Prostate gland (tissue), 2 donors: ENCODE results near the gene LRRC4C. TPM values are rescaled to one million over a fixed set of nuclear protein-coding genes. Genes with fewer than 3 reads are reported as not detected.

Experiments
- DNase-seq: peaks from one replicate; pipeline ENCODE4 v3.0.0-alpha.2; 2019; ENCODE audit warnings: low spot score
- H3K27ac ChIP-seq, 2 donors: fragments of 200-600 bp; sonication (generic); 2 replicates each; pipeline ENCODE4 v1.5.1; 2017 to 2019
- H3K27me3 ChIP-seq: fragments of 200-600 bp; sonication (generic); replicated peaks from 2 replicates; pipeline ENCODE4 v1.5.1; 2019; ENCODE audit not compliant: insufficient read depth
- H3K36me3 ChIP-seq, 2 donors: fragments of 200-600 bp; sonication (generic); 1 replicate in 1 of 2; 2 replicates in 1 of 2; pipeline versions ENCODE4 v1.5.1 to v1.8.1; 2017 to 2019
- H3K4me1 ChIP-seq: fragments of 200-600 bp; sonication (generic); replicated peaks from 2 replicates; pipeline ENCODE4 v1.5.1; 2019
- H3K4me3 ChIP-seq, 2 donors: fragments of 200-600 bp; sonication (generic); 2 replicates each; pipeline ENCODE4 v1.5.1; 2017 to 2019
- H3K9me3 ChIP-seq: fragments of 200-600 bp; sonication (generic); 2 replicates; pipeline ENCODE4 v1.5.1; 2017
- CTCF ChIP-seq, 4 experiments: fragments of 200-600 bp in 2 of 4; fragments of 450-650 bp in 2 of 4; sonication (generic) in 2 of 4; IDR thresholded peaks; 1 replicate in 3 of 4; 2 replicates in 1 of 4; pipeline ENCODE4 v1.5.1; 2016 to 2019; ENCODE audit warnings: antibody characterized with exemption in 4 of 4, mild to moderate bottlenecking in 2 of 4, moderate library complexity in 2 of 4
- POLR2A ChIP-seq: fragments of 450-650 bp; IDR thresholded peaks from one replicate; pipeline ENCODE4 v1.6.1; 2016; ENCODE audit warnings: antibody characterized with exemption, mild to moderate bottlenecking
- POLR2AphosphoS5 ChIP-seq: sonication (generic); formaldehyde crosslinking; IDR thresholded peaks from one replicate; pipeline ENCODE4 v1.6.1; 2017; ENCODE audit warnings: antibody characterized with exemption
- WGBS: methylation state at CpG from one replicate; pipeline ENCODE4 v1.1.5; 2018; 5-methylcytosine and 5-hydroxymethylcytosine counted together
- intact Hi-C: fragments of 100-400 bp; cut with DNase I; formaldehyde crosslinking; loops from one replicate; pipeline ENCODE4 v1.14.2; 2022
- total RNA-seq, 2 donors: library from RNA; depleted of rRNA; stranded (reverse); fragments of >200 nt; gene quantifications; one replicate each; pipeline ENCODE4 v1.1.0, GENCODE V29; 2016

Gene LRRC4C
- total RNA-seq, 2 donors from 2014 or later: 0.28 TPM; not detected in 1

- 51% methylated on average over 2 of the region's 2 CpGs for WGBS
- no peaks in the 10 kb centered on the region for H3K9me3 ChIP-seq
- intact Hi-C loops: no loop called here
- no peaks in the 10 kb centered on the region for H3K27me3 ChIP-seq
- H3K4me3 ChIP-seq: no peak overlapping the region
- no peak overlapping the region for H3K27ac ChIP-seq
- no peaks in the 10 kb centered on the region for H3K4me1 ChIP-seq
- TF ChIP-seq POLR2AphosphoS5 (no peak), POLR2A (no peak), CTCF (IDR thresholded peaks at IDR 0.05) (no peak)
- H3K36me3 ChIP-seq: no peaks in the 10 kb centered on the region
- DNase-seq: no peak
Measured at GRCh38 chr11:41404109-41404508, 55.3 kb downstream of the LRRC4C start.

GRCh38 chr11:41403458-41403857 lies 56.0 kb downstream of the LRRC4C start:
- intact Hi-C loops: no loop called here
- no peaks in the 10 kb centered on the region for H3K36me3 ChIP-seq
- H3K9me3 ChIP-seq: no peaks in the 10 kb centered on the region
- no peak overlapping the region for H3K4me3 ChIP-seq
- H3K27me3 ChIP-seq: no peaks in the 10 kb centered on the region
- TF ChIP-seq POLR2AphosphoS5 (no peak), POLR2A (no peak), CTCF (IDR thresholded peaks at IDR 0.05) (no peak)
- WGBS: 27% methylated on average over 2 of the region's 2 CpGs
- no peak overlapping the region for H3K27ac ChIP-seq
- DNase-seq: no peak
- H3K4me1 ChIP-seq: no peaks in the 10 kb centered on the region

GRCh38 chr11:41400819-41401382 lies 58.6 kb downstream of the LRRC4C start:
- no peak for TF ChIP-seq POLR2A
- no peak for TF ChIP-seq POLR2AphosphoS5
- TF ChIP-seq CTCF (IDR thresholded peaks at IDR 0.05): no peak
- no peak for DNase-seq
- no peaks in the 10 kb centered on the region for H3K9me3 ChIP-seq
- H3K4me3 ChIP-seq: no peak overlapping the region
- intact Hi-C loops: no loop called here
- no peaks in the 10 kb centered on the region for H3K27me3 ChIP-seq
- no peaks in the 10 kb centered on the region for H3K36me3 ChIP-seq
- 95% methylated on average over 1 of the region's 1 CpG for WGBS
- H3K4me1 ChIP-seq: no peaks in the 10 kb centered on the region
- no peak overlapping the region for H3K27ac ChIP-seq

GRCh38 chr11:41400124-41400523 lies 59.3 kb downstream of the LRRC4C start:
- no peak overlapping the region for H3K27ac ChIP-seq
- H3K4me3 ChIP-seq: no peak overlapping the region
- intact Hi-C loops: no loop called here
- no peak for TF ChIP-seq POLR2A
- TF ChIP-seq POLR2AphosphoS5: no peak
- TF ChIP-seq CTCF (IDR thresholded peaks at IDR 0.05): no peak
- H3K27me3 ChIP-seq: no peaks in the 10 kb centered on the region
- no peaks in the 10 kb centered on the region for H3K9me3 ChIP-seq
- DNase-seq: no peak
- H3K36me3 ChIP-seq: no peaks in the 10 kb centered on the region
- H3K4me1 ChIP-seq: no peaks in the 10 kb centered on the region
- WGBS: 35% methylated on average over 4 of the region's 4 CpGs

- H3K4me3 ChIP-seq: no peak overlapping the region
- H3K4me1 ChIP-seq: no peaks in the 10 kb centered on the region
- no peak overlapping the region for H3K27ac ChIP-seq
- intact Hi-C loops: no loop called here
- no peaks in the 10 kb centered on the region for H3K27me3 ChIP-seq
- TF ChIP-seq CTCF (IDR thresholded peaks at IDR 0.05) (no peak), POLR2A (no peak), POLR2AphosphoS5 (no peak)
- DNase-seq: no peak
- H3K9me3 ChIP-seq: no peaks in the 10 kb centered on the region
- 38% methylated on average over 2 of the region's 2 CpGs for WGBS
- H3K36me3 ChIP-seq: no peaks in the 10 kb centered on the region
Measured at GRCh38 chr11:41399323-41399722, 60.1 kb downstream of the LRRC4C start.
